Measurements from ENCODE around the gene SRXN1.
A peak's percentile ranks its signal among the peaks of the same experiment; 100 is the strongest.
"Not testable (repeated sequence)": the region's sequence is repeated elsewhere in the genome, so short reads cannot be mapped to it uniquely, and the experiment has no call there.

SRXN1 gene
- total RNA-seq = 0 reads per million in 2 donors

GRCh38 chr20:653110-653589 is at the start of gene SRXN1:
SRXN1 (minus strand) TSS chr20:653200; CDS start chr20:653185, 15 bp downstream.
- peak; percentile 57 to 80 (median 66) for DNase-seq

GRCh38 chr20:701401-702129 is 48.6 kb upstream of the SRXN1 start:
- DNase-seq = no peak

GRCh38 chr20:699811-700338 is 46.9 kb upstream of the SRXN1 start:
- no peak for DNase-seq

GRCh38 chr20:699342-699741 is 46.3 kb upstream of the SRXN1 start:
- no peak for DNase-seq

GRCh38 chr20:698276-698675 is 45.3 kb upstream of the SRXN1 start:
- DNase-seq = no peak

GRCh38 chr20:697826-698225 is 44.8 kb upstream of the SRXN1 start:
- no peak for DNase-seq

- DNase-seq = no peak
These were observed 42.3 kb upstream of the SRXN1 start for GRCh38 chr20:695165-695866.

GRCh38 chr20:694496-694895 is 41.5 kb upstream of the SRXN1 start:
- DNase-seq = no peak

- DNase-seq = not testable (repeated sequence)
These were observed 40.8 kb upstream of the SRXN1 start for GRCh38 chr20:693786-694185.

- no peak for DNase-seq
These were observed 39.0 kb upstream of the SRXN1 start for GRCh38 chr20:692044-692443.

GRCh38 chr20:689947-690346 is 36.9 kb upstream of the SRXN1 start:
- no peak for DNase-seq

GRCh38 chr20:689348-689747 is 36.3 kb upstream of the SRXN1 start:
- DNase-seq = no peak

- DNase-seq = no peak
These were observed 35.8 kb upstream of the SRXN1 start for GRCh38 chr20:688809-689212.

- no peak for DNase-seq
These were observed 34.6 kb upstream of the SRXN1 start for GRCh38 chr20:687468-688203.

GRCh38 chr20:684676-685319 is 31.8 kb upstream of the SRXN1 start:
- DNase-seq = no peak

GRCh38 chr20:682123-682522 is 29.1 kb upstream of the SRXN1 start:
- no peak for DNase-seq

- DNase-seq = no peak
These were observed 27.7 kb upstream of the SRXN1 start for GRCh38 chr20:680638-681187.

GRCh38 chr20:677957-678356 is 25.0 kb upstream of the SRXN1 start:
- no peak for DNase-seq

GRCh38 chr20:676967-677366 is 24.0 kb upstream of the SRXN1 start:
- no peak for DNase-seq

GRCh38 chr20:676315-676937 is 23.4 kb upstream of the SRXN1 start:
- DNase-seq = no peak

- peak; percentile 26 to 56 (median 47) for DNase-seq
These were observed 22.7 kb upstream of the SRXN1 start, which contains the start of gene SCRT2 for GRCh38 chr20:675453-676314. SCRT2 (minus strand) TSS chr20:675802; CDS start chr20:675601, 201 bp downstream.
